NCI-H1694 (cell line): ENCODE results near the gene CPED1.

Experiments
- DNase-seq: peaks from one replicate; lab custom pipeline; 2025; lab: John Stamatoyannopoulos, UW

Gene CPED1

DNA sequence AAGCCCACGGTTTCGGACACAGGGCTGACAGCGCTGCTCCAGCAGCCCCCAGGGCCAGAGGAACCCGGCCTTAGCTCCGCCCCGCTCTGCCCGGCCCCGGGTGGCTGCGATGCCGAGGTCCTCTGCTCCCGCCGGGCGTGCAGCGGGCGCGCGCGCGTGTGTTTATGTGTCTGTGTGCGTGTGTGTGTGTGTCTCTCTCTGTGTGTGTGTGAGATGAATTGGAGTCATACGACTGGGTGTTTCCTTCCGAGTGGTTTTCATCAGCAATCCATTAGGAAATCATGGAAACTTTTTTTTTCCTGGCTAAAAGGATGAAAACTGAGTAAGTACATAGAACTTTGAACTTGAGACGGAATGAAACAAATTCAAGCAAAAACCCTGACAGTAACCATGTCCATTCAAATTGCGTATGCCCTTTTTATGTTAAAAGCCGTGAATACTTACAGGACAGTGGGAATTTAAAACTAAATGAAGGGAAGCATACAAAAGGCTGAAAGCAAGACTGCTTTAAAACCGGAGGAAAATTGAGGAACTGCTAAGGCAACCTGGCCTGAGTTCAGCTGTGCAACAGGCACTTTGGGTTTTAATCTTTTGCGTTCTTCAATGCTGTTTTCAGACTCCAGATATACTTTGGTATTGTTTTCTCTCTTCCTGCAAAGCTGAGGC lies at the start of gene CPED1:
Gene CPED1, plus strand, starts transcription at position 121 of the 666 bp plus-strand sequence. CDS start 911 bp downstream, outside the sequence.
- DNase-seq = no peak

DNA sequence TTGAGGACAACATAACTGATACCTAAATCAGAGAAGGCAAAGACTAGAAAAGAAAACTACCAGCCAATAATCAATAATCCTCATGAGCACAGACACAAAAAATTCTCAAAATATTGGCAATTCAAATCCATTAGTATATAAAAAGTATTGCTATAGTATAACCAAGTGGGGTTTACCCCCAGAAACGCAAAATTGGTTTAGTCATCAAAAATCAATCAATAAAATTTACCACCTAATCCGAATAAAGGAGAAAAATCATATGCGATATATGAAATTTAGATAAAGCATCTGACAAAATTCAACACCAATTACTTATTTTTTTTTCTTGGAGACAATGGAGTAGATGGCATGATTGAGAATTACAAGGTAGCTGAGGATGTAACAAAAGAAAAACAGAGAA lies 49.2 kb upstream of the CPED1 start:
- no peak for DNase-seq

DNA sequence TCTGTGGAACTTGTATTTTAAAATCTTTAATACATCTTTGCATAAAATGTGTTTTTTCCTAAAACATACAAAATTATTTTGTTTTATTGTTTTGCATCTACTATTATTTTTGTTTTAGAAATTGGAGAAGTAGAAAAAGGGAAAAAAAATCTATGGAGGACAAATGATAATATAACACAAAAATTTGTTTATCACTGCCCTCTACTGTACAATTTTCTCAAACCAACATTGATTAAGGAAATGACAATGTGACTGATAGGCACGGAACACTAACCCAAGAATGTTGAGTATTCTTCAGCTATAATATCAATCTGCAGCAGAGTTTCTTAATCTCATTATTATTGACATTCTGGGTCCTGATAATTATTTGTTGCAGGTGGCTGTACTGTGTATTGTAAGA lies 47.4 kb upstream of the CPED1 start:
- peak; percentile 33 for DNase-seq

DNA sequence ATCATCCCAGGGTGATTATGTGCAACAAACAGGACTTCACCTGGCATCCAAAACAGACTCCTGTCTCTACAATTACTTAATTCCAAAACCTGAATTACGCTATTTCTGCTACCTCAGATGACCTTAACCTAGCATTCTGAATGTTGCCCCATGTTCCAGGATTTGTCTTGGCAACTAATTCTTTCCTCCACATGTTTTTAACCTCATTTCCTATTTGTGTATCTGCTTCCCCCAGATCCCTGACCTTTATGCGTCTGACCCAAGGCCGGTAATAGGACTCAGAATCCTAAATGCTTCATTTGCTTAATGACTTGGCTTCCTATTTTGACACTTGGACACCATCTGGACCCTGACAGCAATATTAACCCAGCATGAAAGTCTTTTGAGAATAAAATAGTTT lies 46.7 kb upstream of the CPED1 start:
- no peak for DNase-seq

DNA sequence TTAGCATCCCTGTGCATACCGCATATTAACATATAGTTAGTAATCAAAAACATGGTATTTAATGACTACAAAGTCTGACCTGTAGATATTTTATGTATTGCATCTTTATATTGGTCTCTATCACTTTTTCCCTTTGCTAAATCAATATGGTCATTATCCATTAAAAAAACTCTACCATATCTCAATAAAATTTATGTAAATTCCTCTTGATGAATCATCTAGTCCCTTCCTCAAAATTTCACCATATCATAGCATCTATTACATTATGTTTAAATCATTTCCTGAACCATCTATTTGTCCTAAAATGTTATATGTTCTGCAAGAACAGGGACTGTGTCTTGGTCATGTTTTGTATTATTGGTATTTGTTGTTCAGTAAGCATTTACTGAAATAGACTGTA lies 45.6 kb upstream of the CPED1 start:
- DNase-seq = no peak

DNA sequence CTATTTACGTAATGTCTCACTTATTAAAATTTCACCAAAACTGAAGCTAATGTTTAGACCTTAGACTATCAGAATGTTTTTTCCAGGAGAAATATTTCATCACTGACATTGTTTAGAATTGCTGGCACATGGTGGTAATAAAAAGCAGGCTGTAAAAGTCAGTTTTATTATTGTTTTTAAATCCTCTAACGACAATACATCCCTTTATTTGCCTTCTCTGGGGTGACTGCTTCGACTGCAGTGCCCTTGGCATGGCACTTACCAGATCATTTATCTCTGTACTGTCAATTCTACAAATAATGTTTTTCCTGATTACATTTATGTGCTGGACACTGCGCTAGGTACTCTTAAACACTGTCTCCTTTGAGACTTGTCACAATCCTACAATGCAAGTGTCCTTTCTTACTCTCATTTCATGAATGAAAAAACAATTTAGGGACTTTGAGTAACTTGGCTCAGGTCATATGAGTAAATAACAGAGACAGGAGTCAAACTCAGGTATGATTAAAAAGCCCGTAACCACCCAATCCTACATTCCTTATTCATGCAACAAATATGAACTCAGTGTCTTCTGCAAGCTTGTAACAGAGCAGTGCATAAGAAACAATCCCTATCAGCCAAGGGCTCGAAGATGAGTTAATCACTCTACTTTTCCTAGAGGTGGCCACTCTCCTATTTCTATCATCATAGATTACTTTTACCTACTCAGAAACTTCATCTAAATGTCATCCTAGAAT lies 43.5 kb upstream of the CPED1 start:
- no peak for DNase-seq

DNA sequence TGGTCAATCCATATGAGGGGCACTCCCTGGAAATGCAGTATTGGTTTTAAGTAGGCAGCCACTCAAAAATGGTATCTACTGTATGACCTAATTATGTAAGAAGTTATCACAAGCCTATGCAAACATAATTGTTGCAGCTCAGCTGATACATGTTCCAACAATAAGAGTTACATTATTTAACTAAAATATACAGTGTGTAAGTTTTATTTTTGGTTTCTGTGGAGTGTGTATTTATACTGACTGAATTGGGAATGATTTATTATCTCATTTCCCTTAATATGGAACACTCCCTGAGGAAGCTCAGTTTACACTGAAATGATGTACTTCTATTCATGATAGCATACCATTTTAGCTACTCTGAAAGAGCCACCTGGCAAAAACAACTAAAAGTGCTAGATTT lies 40.5 kb upstream of the CPED1 start:
- DNase-seq = no peak

DNA sequence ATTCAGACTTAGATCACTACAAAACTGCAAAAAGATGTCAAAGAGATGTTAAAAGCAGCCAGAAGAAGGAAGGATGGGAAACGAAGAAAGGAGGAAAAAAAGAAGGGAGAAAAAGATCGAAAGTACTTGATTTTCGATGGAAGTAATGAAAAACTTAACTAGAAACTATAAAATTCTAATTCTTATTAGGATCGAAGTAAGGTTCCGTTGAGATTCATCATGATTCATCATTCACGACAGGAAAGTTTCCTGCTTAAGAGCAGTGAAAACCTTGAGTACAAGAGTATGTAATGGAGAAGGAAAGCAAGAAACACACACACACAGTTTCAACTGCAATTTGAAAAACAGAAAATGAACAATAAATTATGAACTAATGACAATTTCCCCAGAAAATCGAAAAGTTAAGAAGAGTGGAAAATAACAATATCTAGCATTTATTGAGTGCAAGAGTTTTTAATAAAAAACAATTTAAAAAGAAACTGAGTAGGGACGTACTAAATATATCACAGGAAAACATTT lies 39.1 kb upstream of the CPED1 start:
- no peak for DNase-seq

DNA sequence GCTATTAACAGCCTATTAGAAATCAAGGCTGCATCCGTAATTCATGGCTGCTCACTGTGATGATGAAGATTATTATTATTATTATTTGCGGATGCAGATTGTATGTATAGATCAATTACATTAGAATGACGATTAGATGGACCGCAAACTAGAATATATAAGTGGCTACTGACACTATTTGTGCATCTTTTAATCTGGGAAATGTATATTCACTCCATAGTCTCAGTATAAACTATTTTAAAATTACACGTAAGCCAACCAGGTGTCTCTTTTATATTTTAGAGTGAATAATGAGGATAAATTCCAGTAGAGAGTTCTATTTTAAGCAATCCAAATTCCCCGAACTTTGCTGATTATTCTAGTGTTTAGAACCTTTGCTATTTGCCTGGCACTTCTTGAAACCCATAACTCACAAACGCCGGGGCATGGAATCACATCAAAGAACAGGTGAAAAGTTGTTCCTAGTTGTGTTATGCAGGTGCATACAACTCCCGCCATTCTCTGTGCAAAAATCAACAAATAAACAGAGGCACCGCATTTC lies 38.4 kb upstream of the CPED1 start:
- no peak for DNase-seq

DNA sequence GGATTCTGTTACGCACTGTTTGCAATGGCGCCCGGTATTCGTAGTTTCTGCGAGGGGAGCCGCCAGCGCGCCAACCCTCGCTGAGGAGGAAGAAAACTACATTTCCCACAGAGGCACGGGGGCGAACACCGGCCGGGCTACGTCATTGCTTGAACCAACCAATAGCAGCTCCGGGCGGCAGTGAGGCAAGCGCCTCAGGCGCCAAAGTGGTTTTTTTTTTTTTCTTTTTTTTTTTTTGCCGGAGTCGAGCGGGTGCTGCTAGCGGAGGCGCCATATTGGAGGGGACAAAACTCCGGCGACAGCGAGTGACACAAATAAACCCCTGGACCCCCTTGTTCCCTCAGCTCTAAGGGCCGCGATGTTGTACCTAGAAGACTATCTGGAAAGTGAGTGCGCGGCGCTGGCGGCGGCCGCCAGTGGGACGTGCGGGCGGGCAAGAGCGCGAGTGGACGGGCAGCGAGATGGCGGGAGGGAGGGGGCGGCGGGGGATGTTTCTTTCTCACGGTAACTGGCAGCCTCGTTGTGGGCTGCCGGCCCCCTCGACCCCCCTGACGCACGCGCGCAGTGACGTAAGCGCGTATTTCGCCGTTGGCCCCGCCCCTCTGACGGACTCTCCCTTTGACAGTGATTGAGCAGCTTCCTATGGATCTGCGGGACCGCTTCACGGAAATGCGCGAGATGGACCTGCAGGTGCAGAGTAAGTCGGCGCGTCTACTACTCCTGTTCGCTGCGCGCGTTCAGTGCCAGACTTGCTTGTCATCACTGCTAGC lies 37.8 kb upstream of the CPED1 start, which contains the start of gene ING3:
Gene ING3, plus strand, starts transcription at position 239 of the 770 bp plus-strand sequence. Its CDS starts 120 bp downstream, at position 359.
- peak; percentile 98 for DNase-seq

DNA sequence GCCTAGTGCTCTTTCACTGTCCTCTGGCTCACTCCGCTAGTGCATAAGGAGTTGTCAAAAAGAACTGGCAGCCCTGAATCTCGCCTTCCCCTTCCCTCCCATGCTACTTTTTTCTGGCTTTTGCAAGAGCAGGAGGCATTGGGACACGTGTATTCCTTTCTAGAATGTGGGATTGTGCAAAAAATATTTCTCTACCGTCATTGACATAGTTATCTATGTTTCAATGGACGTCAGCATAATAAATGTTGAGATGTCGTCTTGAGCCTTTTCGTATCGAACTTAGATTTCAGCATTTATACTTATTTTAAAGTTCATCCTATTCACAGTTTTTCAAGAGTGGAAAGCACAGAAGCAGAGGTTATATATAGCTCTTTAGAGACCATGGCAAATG lies 37.2 kb upstream of the CPED1 start:
- no peak for DNase-seq

DNA sequence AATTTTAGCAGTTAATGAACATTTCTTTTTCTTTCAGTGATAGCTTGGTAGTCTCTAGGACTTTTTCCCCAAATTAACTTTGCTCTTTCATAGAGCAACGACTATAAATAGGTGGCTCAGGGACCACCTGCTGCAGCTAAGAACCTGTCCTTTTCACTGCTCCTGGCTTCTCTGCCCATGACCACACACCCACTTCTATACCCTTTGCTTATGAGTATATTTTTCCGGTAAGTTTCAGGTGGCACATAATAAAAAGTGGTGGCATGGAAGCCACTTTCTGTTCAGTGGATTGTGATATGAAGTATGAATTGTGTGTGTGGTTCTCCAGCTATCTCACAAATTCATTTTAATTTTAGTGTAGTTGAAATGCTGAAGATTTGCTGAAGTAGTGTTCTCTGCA lies 36.7 kb upstream of the CPED1 start:
- no peak for DNase-seq

DNA sequence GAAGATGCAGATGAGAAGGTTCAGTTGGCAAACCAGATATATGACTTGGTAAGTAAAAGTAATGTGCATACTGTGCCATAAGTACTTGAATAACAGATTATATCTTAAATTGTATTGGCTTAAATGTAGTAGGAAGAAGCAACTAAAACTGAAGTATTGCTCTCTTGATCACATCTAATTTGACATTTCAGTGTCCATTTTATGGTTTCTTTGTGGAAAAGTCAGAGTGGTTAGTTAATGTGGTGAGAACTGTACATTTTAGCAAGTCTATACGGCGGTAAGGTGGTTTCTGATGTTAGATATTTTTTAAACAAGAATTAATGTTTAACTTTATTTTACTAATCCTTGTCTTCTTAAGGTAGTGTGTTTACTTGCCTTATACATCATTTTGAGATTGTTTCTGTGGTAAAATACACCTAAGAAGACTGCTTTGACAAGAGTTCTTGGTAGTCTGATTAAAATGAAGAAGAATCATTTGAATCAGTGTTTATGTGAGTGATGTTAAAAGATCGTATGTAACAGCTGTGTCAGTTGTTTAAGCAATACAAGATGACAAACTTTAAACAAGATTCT lies 32.8 kb upstream of the CPED1 start:
- no peak for DNase-seq

DNA sequence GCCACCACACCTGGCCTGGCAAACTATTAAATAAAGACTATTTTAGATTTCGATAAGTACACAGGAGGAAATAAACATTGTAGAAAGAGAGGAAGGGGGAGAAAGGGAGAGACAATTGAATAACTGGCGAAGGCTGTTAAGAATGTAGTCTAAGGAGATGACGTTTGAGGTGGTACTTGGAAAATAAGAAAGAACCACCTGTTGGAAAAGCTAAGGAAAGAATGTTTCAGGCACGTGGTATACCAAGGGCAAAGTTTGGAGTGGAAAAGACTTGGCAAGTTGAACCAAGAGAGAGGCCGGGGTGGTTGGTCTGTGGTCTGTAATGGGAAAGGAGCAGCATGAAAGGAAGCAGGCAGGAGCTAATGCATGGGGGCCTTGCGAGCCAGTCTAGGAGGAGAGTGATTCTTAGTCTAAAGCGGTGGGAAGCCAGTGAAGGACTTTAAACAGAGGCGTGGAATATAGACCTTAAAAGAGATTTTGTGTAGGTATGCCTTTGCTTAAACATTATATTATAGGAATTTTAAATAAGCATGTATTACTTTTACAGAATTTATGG lies 28.5 kb upstream of the CPED1 start:
- DNase-seq = no peak

DNA sequence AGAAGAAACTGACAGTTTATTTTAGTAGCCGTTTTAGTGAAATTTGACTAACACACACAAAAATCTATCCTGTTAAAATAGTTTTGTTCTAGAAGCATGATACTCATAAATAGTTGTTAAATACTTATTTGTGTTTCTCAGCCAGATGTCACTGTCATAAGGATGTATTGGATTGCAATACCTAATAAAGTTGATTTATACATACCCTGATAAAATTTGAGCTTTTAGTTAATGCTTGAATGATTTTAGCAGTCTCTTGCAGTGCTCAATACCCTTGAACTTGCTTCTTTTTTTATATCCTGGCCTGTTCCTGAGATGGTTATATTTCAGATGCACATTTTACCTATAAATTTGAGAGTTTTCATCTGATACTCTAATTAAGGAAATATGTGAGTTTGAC lies 27.8 kb upstream of the CPED1 start:
- DNase-seq = no peak

DNA sequence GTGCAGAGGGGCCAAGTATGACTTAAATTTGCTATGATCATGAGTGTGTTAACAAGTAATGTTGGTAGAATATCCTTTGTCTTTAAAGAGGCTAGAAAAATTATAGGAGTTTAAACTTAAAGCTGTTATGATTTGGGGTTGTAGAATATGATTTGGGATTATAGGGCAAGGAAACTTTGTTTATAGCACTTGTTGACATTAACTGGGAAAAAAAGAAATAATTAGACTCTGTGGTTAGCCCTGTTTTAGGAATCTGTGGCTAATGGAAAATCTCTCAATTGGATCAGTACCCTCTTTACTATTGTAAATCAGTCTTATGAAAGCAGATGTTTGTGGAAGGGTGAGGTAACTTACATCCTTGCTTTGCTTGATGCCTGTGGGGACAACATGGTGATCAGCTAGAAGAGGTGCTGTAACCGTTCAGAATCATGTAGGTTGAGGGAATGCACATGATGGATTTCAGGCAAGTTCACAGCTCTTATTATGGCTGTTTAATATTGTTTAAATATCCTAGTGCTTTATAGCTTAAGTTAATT lies 26.8 kb upstream of the CPED1 start:
- DNase-seq = no peak

DNA sequence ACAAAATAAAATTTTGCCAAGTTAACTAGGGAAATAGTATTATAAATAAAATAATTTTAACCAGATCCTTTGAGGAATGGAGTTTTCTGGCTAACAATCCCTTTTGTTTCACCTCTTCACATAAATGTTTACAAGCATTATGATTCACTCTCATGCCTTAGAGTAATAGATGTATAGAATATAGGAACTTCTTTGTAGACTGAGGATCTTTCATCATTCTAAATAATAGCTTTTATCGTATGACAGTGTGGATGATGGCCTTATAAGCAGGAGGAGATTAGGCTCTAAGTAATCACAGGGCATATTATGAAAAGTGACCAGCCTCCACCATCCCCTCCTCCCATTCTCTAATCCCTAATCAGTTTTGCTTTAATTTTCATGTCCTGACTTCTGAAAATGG lies 24.4 kb upstream of the CPED1 start:
- DNase-seq = no peak

DNA sequence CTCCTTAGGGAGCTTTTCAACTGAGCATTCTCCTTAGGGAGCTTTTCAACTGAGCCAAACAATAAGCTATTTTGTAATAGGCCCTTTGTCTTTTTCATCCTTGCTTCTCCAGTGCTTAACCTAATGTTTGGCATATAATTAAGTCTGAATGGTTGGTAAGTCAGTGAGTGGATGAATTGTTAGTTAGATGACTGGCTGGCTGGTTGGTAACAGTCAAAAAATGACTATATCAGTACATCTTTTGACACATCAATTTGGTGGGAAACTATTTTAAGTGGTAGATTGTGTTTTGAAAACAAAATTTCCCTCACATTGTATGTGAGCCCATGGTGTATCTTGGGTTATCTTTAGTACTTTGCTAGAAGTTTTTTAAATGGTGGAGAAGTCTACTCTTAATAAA lies 21.6 kb upstream of the CPED1 start:
- no peak for DNase-seq

DNA sequence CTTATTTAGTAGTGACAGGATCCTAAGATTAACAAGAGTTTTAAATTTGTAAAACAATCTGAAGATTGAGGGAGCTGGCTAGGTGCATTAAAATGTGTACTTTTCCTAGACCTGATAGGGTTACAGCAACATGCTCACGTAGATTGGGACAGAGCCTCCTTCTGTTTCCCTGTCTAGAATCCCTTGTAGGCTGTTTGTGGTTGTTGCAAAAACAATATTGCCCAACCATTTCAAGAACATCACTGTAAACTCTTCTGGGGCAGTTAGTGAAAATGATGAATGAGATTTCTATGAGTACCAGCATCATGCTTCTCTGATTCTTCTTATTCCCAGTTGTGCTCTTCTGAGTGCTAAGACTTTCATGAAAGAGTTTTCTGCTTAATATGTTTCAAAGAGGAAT lies 14.7 kb upstream of the CPED1 start:
- DNase-seq = no peak

DNA sequence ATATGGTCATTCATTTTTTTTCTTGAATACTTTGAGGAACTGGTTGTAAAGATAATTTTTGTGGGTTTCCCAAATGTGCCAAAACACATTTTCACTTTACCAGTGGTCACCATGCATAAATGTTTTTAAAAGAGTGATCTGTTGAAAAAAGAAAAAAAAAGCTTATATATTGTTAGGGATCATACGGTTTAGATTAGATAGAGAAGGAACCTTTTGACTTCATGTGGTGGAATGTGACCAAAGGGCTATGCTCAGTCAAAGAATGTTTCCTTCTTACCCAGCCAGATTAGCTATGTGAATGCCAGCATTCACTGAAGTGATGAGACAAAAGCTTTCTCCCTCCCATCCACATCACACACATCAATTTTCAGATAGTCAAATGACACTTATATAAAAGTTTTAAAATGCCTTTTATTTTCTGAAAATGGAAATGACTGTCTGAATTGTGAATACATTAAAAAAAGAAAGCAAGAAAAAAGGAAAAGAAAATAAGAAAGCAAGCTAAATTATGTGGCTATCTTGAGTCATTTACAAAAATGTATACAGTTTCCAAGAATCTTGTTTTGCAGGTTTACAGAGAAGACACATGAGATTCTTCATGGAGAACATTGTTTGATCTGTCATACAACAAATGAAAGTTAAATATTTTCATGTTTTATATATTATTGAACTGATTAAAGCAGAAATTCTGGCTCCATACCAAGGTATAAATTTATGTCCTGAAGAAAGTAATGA lies 8.6 kb upstream of the CPED1 start:
- no peak for DNase-seq

DNA sequence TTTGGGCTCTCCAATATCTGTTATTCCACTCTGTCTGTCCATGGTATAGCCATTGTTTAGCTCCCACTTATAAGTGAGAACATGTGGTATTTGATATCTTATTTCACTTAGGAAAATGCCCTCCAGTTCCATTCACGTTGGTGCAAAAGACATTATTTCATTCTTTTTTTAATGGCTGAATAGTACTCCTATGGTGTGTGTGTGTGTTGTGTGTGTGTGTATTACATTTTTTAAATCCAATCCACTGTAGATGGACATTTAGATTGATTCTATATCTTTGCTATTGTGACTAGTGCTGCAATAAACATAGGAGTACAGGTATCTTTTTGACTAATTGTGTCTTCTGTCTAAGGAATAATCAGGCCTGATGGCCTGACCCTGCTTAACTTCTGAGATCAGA lies 7.4 kb upstream of the CPED1 start:
- DNase-seq = no peak
